Measurements from ENCODE around the gene JAK3. TPM values are rescaled to one million over a fixed set of nuclear protein-coding genes. Genes with fewer than 3 reads are reported as not detected.
A peak's percentile ranks its signal among the peaks of the same experiment; 100 is the strongest.

Gene JAK3
- total RNA-seq, 1 experiment from 2014 or later, result 4.4 TPM

DNA sequence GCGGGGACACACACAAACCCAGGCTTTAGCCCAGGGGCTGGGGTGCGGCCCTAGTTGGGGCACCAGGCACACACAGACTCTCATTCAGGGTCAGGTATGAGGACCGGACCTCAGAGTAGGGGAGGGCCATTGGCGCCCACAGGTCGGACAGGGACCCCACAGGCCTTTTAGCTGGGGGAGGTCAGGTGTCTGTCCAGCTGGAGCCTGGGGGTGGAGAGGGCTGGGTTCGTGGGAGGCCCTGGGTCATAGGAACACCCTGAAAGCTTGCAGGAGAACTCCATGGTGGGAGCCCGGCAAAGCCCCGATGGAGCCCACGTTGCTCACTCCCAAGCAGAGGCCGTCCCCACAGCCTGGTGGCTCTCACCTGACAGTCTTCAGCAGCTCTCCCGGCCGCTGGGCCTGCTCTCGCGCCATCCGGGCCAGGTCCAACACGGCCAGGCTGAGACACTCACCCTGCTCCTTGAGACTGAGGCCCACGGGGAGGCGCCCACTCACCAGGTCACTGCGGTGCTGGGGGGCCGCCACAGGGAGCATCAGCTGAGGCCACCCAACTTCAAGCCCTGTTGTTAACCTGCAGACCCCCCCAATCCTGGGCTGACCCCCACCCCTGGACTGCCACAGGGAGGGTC is 5.0 kb downstream of the JAK3 start (continued):
- TF ChIP-seq, protein P1, sequence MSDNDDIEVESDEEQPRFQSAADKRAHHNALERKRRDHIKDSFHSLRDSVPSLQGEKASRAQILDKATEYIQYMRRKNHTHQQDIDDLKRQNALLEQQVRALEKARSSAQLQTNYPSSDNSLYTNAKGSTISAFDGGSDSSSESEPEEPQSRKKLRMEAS (CRISPR knock-in tag; IDR thresholded peaks at IDR 0.05), result peak; percentile 1; the same call in 1 of the 2 replicates
- no peak for TF ChIP-seq FOXJ3 (CRISPR knock-in tag; IDR thresholded peaks at IDR 0.05; ENCODE audit: borderline replicate concordance)

- Mint-ChIP-seq H3K27me3 (ENCODE audit: low read depth) (peaks cover 63% of the 10 kb centered on the region), H3K9me3 (no peaks in the 10 kb centered on the region), H3K36me3 (no peaks in the 10 kb centered on the region), H3K4me3 (peak overlapping the region; percentile 87), H3K4me1 (peaks cover 4% of the 10 kb centered on the region), H3K27ac (no peak overlapping the region)
- ATAC-seq, result peak; percentile 92
- ChIA-PET CTCF (interaction anchor here (0.7 to 3.2 kb wide), 10 partner anchors 10 to 236 kb away, joined by 3 to 31 read pairs (median 5); partner anchors contain the start of genes CCDC124 and RPL18A), POLR2A (interaction anchor here (0.5 to 2.0 kb wide), 4 partner anchors 11 to 271 kb away, joined by 4 to 11 read pairs (median 6); partner anchors contain the start of gene RPL18A)
- DNase-seq (ENCODE audit: low spot score), result peak; percentile 99
- TF ChIP-seq CREB1 (CRISPR knock-in tag; IDR thresholded peaks at IDR 0.05) (peak; percentile 77), HMGA2 (CRISPR knock-in tag; IDR thresholded peaks at IDR 0.05) (no peak), SMAD4 (CRISPR knock-in tag; IDR thresholded peaks at IDR 0.05) (no peak), ZNF671 (CRISPR knock-in tag; IDR thresholded peaks at IDR 0.05) (no peak), HMGXB4 (CRISPR knock-in tag; IDR thresholded peaks at IDR 0.05) (peak; percentile 59; the same call in 1 of the 2 replicates), ZNF138 (CRISPR knock-in tag; conservative IDR thresholded peaks at IDR 0.05) (0 out of 2 replicates have a peak, but pooled peaks have one; percentile 67), GRHL2 (CRISPR knock-in tag; IDR thresholded peaks at IDR 0.05; ENCODE audit: insufficient replicate concordance, severe bottlenecking) (no peak), ETV6 (CRISPR knock-in tag; IDR thresholded peaks at IDR 0.05) (peak; percentile 87), NFYB (CRISPR knock-in tag; conservative IDR thresholded peaks at IDR 0.05; ENCODE audit: low read depth) (no peak), FOXK1 (CRISPR knock-in tag; IDR thresholded peaks at IDR 0.05) (peak; percentile 32; the same call in 1 of the 2 replicates)
- TF ChIP-seq, protein P2, sequence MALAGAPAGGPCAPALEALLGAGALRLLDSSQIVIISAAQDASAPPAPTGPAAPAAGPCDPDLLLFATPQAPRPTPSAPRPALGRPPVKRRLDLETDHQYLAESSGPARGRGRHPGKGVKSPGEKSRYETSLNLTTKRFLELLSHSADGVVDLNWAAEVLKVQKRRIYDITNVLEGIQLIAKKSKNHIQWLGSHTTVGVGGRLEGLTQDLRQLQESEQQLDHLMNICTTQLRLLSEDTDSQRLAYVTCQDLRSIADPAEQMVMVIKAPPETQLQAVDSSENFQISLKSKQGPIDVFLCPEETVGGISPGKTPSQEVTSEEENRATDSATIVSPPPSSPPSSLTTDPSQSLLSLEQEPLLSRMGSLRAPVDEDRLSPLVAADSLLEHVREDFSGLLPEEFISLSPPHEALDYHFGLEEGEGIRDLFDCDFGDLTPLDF (CRISPR knock-in tag; IDR thresholded peaks at IDR 0.05), result no peak
- TF ChIP-seq, protein P3, sequence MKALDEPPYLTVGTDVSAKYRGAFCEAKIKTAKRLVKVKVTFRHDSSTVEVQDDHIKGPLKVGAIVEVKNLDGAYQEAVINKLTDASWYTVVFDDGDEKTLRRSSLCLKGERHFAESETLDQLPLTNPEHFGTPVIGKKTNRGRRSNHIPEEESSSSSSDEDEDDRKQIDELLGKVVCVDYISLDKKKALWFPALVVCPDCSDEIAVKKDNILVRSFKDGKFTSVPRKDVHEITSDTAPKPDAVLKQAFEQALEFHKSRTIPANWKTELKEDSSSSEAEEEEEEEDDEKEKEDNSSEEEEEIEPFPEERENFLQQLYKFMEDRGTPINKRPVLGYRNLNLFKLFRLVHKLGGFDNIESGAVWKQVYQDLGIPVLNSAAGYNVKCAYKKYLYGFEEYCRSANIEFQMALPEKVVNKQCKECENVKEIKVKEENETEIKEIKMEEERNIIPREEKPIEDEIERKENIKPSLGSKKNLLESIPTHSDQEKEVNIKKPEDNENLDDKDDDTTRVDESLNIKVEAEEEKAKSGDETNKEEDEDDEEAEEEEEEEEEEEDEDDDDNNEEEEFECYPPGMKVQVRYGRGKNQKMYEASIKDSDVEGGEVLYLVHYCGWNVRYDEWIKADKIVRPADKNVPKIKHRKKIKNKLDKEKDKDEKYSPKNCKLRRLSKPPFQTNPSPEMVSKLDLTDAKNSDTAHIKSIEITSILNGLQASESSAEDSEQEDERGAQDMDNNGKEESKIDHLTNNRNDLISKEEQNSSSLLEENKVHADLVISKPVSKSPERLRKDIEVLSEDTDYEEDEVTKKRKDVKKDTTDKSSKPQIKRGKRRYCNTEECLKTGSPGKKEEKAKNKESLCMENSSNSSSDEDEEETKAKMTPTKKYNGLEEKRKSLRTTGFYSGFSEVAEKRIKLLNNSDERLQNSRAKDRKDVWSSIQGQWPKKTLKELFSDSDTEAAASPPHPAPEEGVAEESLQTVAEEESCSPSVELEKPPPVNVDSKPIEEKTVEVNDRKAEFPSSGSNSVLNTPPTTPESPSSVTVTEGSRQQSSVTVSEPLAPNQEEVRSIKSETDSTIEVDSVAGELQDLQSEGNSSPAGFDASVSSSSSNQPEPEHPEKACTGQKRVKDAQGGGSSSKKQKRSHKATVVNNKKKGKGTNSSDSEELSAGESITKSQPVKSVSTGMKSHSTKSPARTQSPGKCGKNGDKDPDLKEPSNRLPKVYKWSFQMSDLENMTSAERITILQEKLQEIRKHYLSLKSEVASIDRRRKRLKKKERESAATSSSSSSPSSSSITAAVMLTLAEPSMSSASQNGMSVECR (CRISPR knock-in tag; IDR thresholded peaks at IDR 0.05; ENCODE audit: borderline replicate concordance), result no peak
- TF ChIP-seq, protein P4, sequence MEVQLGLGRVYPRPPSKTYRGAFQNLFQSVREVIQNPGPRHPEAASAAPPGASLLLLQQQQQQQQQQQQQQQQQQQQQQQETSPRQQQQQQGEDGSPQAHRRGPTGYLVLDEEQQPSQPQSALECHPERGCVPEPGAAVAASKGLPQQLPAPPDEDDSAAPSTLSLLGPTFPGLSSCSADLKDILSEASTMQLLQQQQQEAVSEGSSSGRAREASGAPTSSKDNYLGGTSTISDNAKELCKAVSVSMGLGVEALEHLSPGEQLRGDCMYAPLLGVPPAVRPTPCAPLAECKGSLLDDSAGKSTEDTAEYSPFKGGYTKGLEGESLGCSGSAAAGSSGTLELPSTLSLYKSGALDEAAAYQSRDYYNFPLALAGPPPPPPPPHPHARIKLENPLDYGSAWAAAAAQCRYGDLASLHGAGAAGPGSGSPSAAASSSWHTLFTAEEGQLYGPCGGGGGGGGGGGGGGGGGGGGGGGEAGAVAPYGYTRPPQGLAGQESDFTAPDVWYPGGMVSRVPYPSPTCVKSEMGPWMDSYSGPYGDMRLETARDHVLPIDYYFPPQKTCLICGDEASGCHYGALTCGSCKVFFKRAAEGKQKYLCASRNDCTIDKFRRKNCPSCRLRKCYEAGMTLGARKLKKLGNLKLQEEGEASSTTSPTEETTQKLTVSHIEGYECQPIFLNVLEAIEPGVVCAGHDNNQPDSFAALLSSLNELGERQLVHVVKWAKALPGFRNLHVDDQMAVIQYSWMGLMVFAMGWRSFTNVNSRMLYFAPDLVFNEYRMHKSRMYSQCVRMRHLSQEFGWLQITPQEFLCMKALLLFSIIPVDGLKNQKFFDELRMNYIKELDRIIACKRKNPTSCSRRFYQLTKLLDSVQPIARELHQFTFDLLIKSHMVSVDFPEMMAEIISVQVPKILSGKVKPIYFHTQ (CRISPR knock-in tag; IDR thresholded peaks at IDR 0.05), result no peak
- TF ChIP-seq, protein P5, sequence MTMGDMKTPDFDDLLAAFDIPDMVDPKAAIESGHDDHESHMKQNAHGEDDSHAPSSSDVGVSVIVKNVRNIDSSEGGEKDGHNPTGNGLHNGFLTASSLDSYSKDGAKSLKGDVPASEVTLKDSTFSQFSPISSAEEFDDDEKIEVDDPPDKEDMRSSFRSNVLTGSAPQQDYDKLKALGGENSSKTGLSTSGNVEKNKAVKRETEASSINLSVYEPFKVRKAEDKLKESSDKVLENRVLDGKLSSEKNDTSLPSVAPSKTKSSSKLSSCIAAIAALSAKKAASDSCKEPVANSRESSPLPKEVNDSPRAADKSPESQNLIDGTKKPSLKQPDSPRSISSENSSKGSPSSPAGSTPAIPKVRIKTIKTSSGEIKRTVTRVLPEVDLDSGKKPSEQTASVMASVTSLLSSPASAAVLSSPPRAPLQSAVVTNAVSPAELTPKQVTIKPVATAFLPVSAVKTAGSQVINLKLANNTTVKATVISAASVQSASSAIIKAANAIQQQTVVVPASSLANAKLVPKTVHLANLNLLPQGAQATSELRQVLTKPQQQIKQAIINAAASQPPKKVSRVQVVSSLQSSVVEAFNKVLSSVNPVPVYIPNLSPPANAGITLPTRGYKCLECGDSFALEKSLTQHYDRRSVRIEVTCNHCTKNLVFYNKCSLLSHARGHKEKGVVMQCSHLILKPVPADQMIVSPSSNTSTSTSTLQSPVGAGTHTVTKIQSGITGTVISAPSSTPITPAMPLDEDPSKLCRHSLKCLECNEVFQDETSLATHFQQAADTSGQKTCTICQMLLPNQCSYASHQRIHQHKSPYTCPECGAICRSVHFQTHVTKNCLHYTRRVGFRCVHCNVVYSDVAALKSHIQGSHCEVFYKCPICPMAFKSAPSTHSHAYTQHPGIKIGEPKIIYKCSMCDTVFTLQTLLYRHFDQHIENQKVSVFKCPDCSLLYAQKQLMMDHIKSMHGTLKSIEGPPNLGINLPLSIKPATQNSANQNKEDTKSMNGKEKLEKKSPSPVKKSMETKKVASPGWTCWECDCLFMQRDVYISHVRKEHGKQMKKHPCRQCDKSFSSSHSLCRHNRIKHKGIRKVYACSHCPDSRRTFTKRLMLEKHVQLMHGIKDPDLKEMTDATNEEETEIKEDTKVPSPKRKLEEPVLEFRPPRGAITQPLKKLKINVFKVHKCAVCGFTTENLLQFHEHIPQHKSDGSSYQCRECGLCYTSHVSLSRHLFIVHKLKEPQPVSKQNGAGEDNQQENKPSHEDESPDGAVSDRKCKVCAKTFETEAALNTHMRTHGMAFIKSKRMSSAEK (CRISPR knock-in tag; IDR thresholded peaks at IDR 0.05; ENCODE audit: borderline replicate concordance), result no peak
- TF ChIP-seq, protein P6, sequence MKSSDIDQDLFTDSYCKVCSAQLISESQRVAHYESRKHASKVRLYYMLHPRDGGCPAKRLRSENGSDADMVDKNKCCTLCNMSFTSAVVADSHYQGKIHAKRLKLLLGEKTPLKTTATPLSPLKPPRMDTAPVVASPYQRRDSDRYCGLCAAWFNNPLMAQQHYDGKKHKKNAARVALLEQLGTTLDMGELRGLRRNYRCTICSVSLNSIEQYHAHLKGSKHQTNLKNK (CRISPR knock-in tag; IDR thresholded peaks at IDR 0.05), result no peak
Measured at GRCh38 chr19:17841810-17842662, 5.7 kb downstream of the JAK3 start.

Data from WTC11 (cell line).